K562 (cell line): ENCODE results near the gene RALGAPA2. TPM values are rescaled to one million over a fixed set of nuclear protein-coding genes. Genes with fewer than 3 reads are reported as not detected.

ENCODE experiments used
- ATAC-seq: fragments of 200-7000 bp; cut with Tn5 transposase; 3 replicates; pipeline ENCODE4 v1.9.1; 2020; ENCODE audit warnings: moderate library complexity
- BruUV-seq: library from RNA; stranded (reverse); fragments of 400-500 nt; replicated peaks from 2 replicates; lab custom pipeline; 2021; lab: Mats Ljungman, UMichigan
- CTCF ChIA-PET: fragments of 300-600 bp; formaldehyde crosslinking; extraction: SDS; loops from one replicate; lab custom pipeline; 2021; ENCODE audit warnings: low intra/inter-chr PET ratio; lab: Yijun Ruan, JAX
- POLR2A ChIA-PET: fragments of 300-600, 350-650 bp; sonication (Branson Sonifier 250); formaldehyde crosslinking; extraction: SDS; loops from one replicate; lab custom pipeline; 2021; ENCODE audit warnings: antibody characterized with exemption, inconsistent platforms; lab: Yijun Ruan, JAX
- DNase-seq, 4 experiments: peaks; one replicate each; pipeline versions ENCODE4 v3.0.0 to v3.0.0-alpha.2; 2011 to 2018; ENCODE audit warnings: low spot score in 3 of 4, mixed read lengths in 3 of 4; ENCODE audit errors: extremely low read depth in 1 of 4
- FAIRE-seq: peaks from 2 replicates; lab custom pipeline; 2011; peaks lifted over from hg19 to GRCh38; lab: Jason Lieb, UNC
- H2AFZ ChIP-seq: 2 replicates; pipeline ENCODE4 v1.6.0; 2011; ENCODE audit warnings: low read depth, low read length, control low read depth, inconsistent platforms
- H3K27ac ChIP-seq: fragments of 200-600 bp; 3 replicates; pipeline ENCODE4 v1.8.0; 2011; ENCODE audit warnings: low read depth, mild to moderate bottlenecking, control low read depth, inconsistent platforms, low read length, moderate library complexity, mixed read lengths; ENCODE audit errors: extremely low read depth
- H3K27me3 ChIP-seq, 2 experiments: fragments of 300-600 bp in 1 of 2; 2 replicates in 1 of 2; 3 replicates in 1 of 2; pipeline versions ENCODE4 v1.6.0 to v1.8.0; 2011; ENCODE audit warnings: inconsistent platforms in 2 of 2, low read length in 2 of 2, mild to moderate bottlenecking in 1 of 2, mixed read lengths in 1 of 2, moderate library complexity in 1 of 2; ENCODE audit not compliant: control insufficient read depth in 2 of 2, insufficient read depth in 2 of 2
- H3K36me3 ChIP-seq: fragments of 300-600 bp; 3 replicates; pipeline ENCODE4 v1.8.0; 2011; ENCODE audit warnings: mild to moderate bottlenecking, low read length, inconsistent platforms; ENCODE audit not compliant: control insufficient read depth, insufficient read depth
- H3K4me1 ChIP-seq, 2 experiments: fragments of 200-600 bp in 1 of 2; replicated peaks in 1 of 2; 2 replicates in 1 of 2; 3 replicates in 1 of 2; pipeline versions ENCODE4 v1.5.1 to v1.8.0; 2011; ENCODE audit warnings: inconsistent platforms in 2 of 2, low read length in 2 of 2, mild to moderate bottlenecking in 1 of 2, mixed read lengths in 1 of 2, moderate library complexity in 1 of 2; ENCODE audit not compliant: control insufficient read depth in 2 of 2, insufficient read depth in 2 of 2
- H3K4me2 ChIP-seq: 2 replicates; pipeline ENCODE4 v1.6.1; 2011; ENCODE audit warnings: low read length, control low read depth, inconsistent platforms, mixed read lengths; ENCODE audit not compliant: insufficient read depth
- H3K4me3 ChIP-seq: fragments of 200-600 bp; sonication (generic), shearing (Covaris generic); 2 replicates; pipeline ENCODE4 v1.5.1; 2016; ENCODE audit warnings: control low read depth, inconsistent platforms
- H3K79me2 ChIP-seq: fragments of 200-600 bp; 3 replicates; pipeline ENCODE4 v1.8.0; 2011; ENCODE audit warnings: low read length, inconsistent platforms; ENCODE audit not compliant: control insufficient read depth, insufficient read depth
- H3K9ac ChIP-seq, 2 experiments: 2 replicates each; pipeline versions ENCODE4 v1.6.0 to v1.6.1; 2011; ENCODE audit warnings: low read depth in 2 of 2, low read length in 2 of 2, control low read depth in 1 of 2, inconsistent platforms in 1 of 2, mild to moderate bottlenecking in 1 of 2, mixed read lengths in 1 of 2; ENCODE audit not compliant: insufficient read depth in 1 of 2
- H3K9me1 ChIP-seq: one replicate; pipeline ENCODE4 v1.6.0; 2011; ENCODE audit warnings: inconsistent platforms, mild to moderate bottlenecking, low read length, moderate library complexity; ENCODE audit not compliant: control insufficient read depth, insufficient read depth
- H3K9me3 ChIP-seq: replicated peaks from 2 replicates; pipeline ENCODE4 v1.5.1; 2011; ENCODE audit warnings: low read depth, low read length, inconsistent platforms; ENCODE audit not compliant: control insufficient read depth, insufficient read depth
- H4K20me1 ChIP-seq: replicated peaks from 2 replicates; pipeline ENCODE4 v1.6.1; 2011; ENCODE audit warnings: low read length, inconsistent platforms, mixed read lengths; ENCODE audit not compliant: control insufficient read depth, insufficient read depth
- BRD4 ChIP-seq: fragments of 200-600 bp; sonication (generic); IDR thresholded peaks from 2 replicates; pipeline ENCODE4 v1.6.1; 2017; ENCODE audit warnings: inconsistent platforms
- DACH1 ChIP-seq: fragments of 450-650 bp; IDR thresholded peaks from 2 replicates; pipeline ENCODE4 v1.6.1; 2018; ENCODE audit not compliant: partially characterized antibody
- ELK1 ChIP-seq: sonication (generic); formaldehyde crosslinking; IDR thresholded peaks from 2 replicates; pipeline ENCODE4 v1.8.1; 2022; ENCODE audit warnings: missing genetic modification reagents
- ETS1 ChIP-seq: conservative IDR thresholded peaks from 2 replicates; pipeline ENCODE4 v1.6.1; 2011; ENCODE audit warnings: low read depth, mild to moderate bottlenecking, low read length; ENCODE audit not compliant: control insufficient read depth
- POLR3A ChIP-seq: IDR thresholded peaks from 2 replicates; pipeline ENCODE4 v1.6.1; 2011; ENCODE audit warnings: borderline replicate concordance, mild to moderate bottlenecking, moderate library complexity; ENCODE audit not compliant: insufficient read length, insufficient read depth; ENCODE audit errors: extremely low read depth
- SP2 ChIP-seq: IDR thresholded peaks from 2 replicates; pipeline ENCODE4 v1.6.1; 2011; ENCODE audit warnings: mild to moderate bottlenecking, low read depth, low read length, moderate library complexity; ENCODE audit not compliant: poor library complexity, severe bottlenecking; ENCODE audit errors: extremely low read depth
- SUPT5H ChIP-seq: fragments of 450-650 bp; IDR thresholded peaks from 2 replicates; pipeline ENCODE4 v1.6.1; 2016
- TRIM24 ChIP-seq, 2 experiments: fragments of 450-650 bp; IDR thresholded peaks; 2 replicates each; pipeline ENCODE4 v1.6.1; 2016
- ZNF146 ChIP-seq: IDR thresholded peaks from one replicate; pipeline ENCODE4 v1.6.1; 2018; ENCODE audit warnings: missing compliant biosample characterization; ENCODE audit not compliant: unreplicated experiment
- ZNF197 ChIP-seq: fragments of 200-800 bp; sonication (Bioruptor generic); IDR thresholded peaks from 2 replicates; pipeline ENCODE4 v1.6.1; 2016; ENCODE audit warnings: low read depth, missing genetic modification characterization, missing compliant biosample characterization
- ZNF586 ChIP-seq: fragments of 450-650 bp; formaldehyde crosslinking; conservative IDR thresholded peaks from 2 replicates; pipeline ENCODE4 v1.4.0; 2020; ENCODE audit warnings: mild to moderate bottlenecking, moderate library complexity
- WGBS: fragments of 100-300 bp; shearing (Covaris generic); methylation state at CpG from one replicate; pipeline ENCODE4 v1.1.6; 2016; ENCODE audit warnings: low coverage, mixed read lengths; ENCODE audit not compliant: insufficient coverage; ENCODE audit errors: missing lambda C conversion rate; 5-methylcytosine and 5-hydroxymethylcytosine counted together
- in situ Hi-C: fragments of 300-500 bp; cut with MboI; formaldehyde crosslinking; loops from 4 replicates; pipeline ENCODE4 v1.15.0; 2018; ENCODE audit warnings: inconsistent platforms, mixed read lengths
- intact Hi-C: fragments of 100-400 bp; cut with micrococcal nuclease; formaldehyde crosslinking; loops from 2 replicates; pipeline ENCODE4 v1.14.2; 2022
- polyA plus RNA-seq, 8 experiments: library from polyadenylated mRNA; depleted of rRNA in 4 of 8; stranded (reverse) in 5 of 8; unstranded in 3 of 8; fragments of >200 nt; fragmentation: Nextera tagmentation in 2 of 8; fragmentation: Illumina TruSeq in 1 of 8; extraction: Ambion mirVana in 2 of 8; extraction: Trizol in 1 of 8; gene quantifications; 2 replicates each; pipeline versions ENCODE4 v1.2.1 to v1.2.3, GENCODE V29; 2011 to 2014; ENCODE audit warnings: inconsistent platforms in 1 of 8, missing spikeins in 1 of 8
- total RNA-seq, 7 experiments: library from RNA; depleted of rRNA in 6 of 7; stranded (reverse); fragments of >200 nt in 6 of 7; fragmentation: Illumina TruSeq in 2 of 7; extraction: Trizol in 2 of 7; gene quantifications; 2 replicates each; pipeline versions ENCODE4 v1.2.1 to v1.2.3, GENCODE V29; 2011 to 2021; ENCODE audit warnings: low replicate concordance in 1 of 7

Gene RALGAPA2
- total and polyA plus RNA-seq, 9 of the 15 experiments (the other 6 are each of a cell fraction or from before 2014, with no cell fraction given): 0.35 to 2.7 (median 1.4) TPM

- CTCF ChIA-PET: no interaction called here
- no TSS peak for BruUV-seq
- in situ Hi-C loops: no loop called here
Measured at GRCh38 chr20:20480126-20480525, 232.3 kb downstream of the RALGAPA2 start.

More at GRCh38 chr20:20480126-20480525, 232.3 kb downstream of the RALGAPA2 start:
- H3K4me1 ChIP-seq: no peaks in the 10 kb centered on the region
- POLR2A ChIA-PET: no interaction called here
- H3K36me3 ChIP-seq: no peaks in the 10 kb centered on the region
- no peaks in the 10 kb centered on the region for H3K79me2 ChIP-seq
- intact Hi-C loops: no loop called here
- H3K27ac ChIP-seq: no peak overlapping the region
- ATAC-seq (no peak), DNase-seq (no peak), FAIRE-seq (no peak)
- no peaks in the 10 kb centered on the region for H3K9me3 ChIP-seq
- H3K4me3 ChIP-seq: no peak overlapping the region
- no peaks in the 10 kb centered on the region for H3K27me3 ChIP-seq
- no peak for TF ChIP-seq ZNF197 (CRISPR knock-in tag)
- no peak for TF ChIP-seq SUPT5H
- no peak for TF ChIP-seq POLR3A
- TF ChIP-seq ZNF586: no peak
- no peak for TF ChIP-seq TRIM24 (IDR thresholded peaks at IDR 0.05)
- no peak for TF ChIP-seq ETS1
- no peak for TF ChIP-seq ELK1 (CRISPR knock-in tag)
- TF ChIP-seq SP2: no peak
- TF ChIP-seq DACH1: no peak
- TF ChIP-seq BRD4: no peak
- TF ChIP-seq ZNF146 (CRISPR knock-in tag): no peak
- no peaks in the 10 kb centered on the region; the same call in 1 of the 2 replicates for H4K20me1 ChIP-seq
- no peak overlapping the region for H3K4me2 ChIP-seq
- H3K9me1 ChIP-seq: no peaks in the 10 kb centered on the region
- no peak overlapping the region for H2AFZ ChIP-seq
- WGBS: 0% methylated on average over 1 of the region's 1 CpG
- H3K9ac ChIP-seq: no peak overlapping the region
